Small intestine (tissue), 7 donors: ENCODE results near the gene ERG28. TPM values are rescaled to one million over a fixed set of nuclear protein-coding genes. Genes with fewer than 3 reads are reported as not detected.
A peak's percentile ranks its signal among the peaks of the same experiment; 100 is the strongest.

Source experiments
- DNase-seq, 2 donors: peaks; one replicate each; pipeline versions ENCODE4 v3.0.0 to v3.0.0-alpha.2; 2013
- FAIRE-seq: peaks from 2 replicates; lab custom pipeline; 2012; peaks lifted over from hg19 to GRCh38; lab: Jason Lieb, UNC
- H3K27ac ChIP-seq, 3 donors: one replicate each; pipeline ENCODE4 v1.5.1; 2013; ENCODE audit warnings: low read length in 2 of 3, mild to moderate bottlenecking in 2 of 3, control low read depth in 1 of 3, inconsistent platforms in 1 of 3, low read depth in 1 of 3, moderate library complexity in 1 of 3
- H3K27me3 ChIP-seq, 3 donors: one replicate each; pipeline ENCODE4 v1.6.1; 2013; ENCODE audit warnings: low read length in 3 of 3, inconsistent platforms in 1 of 3; ENCODE audit not compliant: control insufficient read depth in 3 of 3, insufficient read depth in 3 of 3
- H3K36me3 ChIP-seq, 3 donors: one replicate each; pipeline ENCODE4 v1.6.1; 2013; ENCODE audit warnings: low read length in 3 of 3, inconsistent platforms in 1 of 3, low read depth in 1 of 3, mild to moderate bottlenecking in 1 of 3, moderate library complexity in 1 of 3; ENCODE audit not compliant: control insufficient read depth in 3 of 3, insufficient read depth in 2 of 3
- H3K4me1 ChIP-seq, 3 donors: one replicate each; pipeline ENCODE4 v1.6.1; 2013; ENCODE audit warnings: low read length in 2 of 3, inconsistent platforms in 1 of 3, low read depth in 1 of 3, mild to moderate bottlenecking in 1 of 3, moderate library complexity in 1 of 3; ENCODE audit not compliant: control insufficient read depth in 3 of 3, insufficient read depth in 2 of 3
- H3K4me3 ChIP-seq, 3 donors: one replicate each; pipeline ENCODE4 v1.5.1; 2013; ENCODE audit warnings: low read length in 3 of 3, control low read depth in 1 of 3, inconsistent platforms in 1 of 3, low read depth in 1 of 3, mild to moderate bottlenecking in 1 of 3, moderate library complexity in 1 of 3
- H3K9me3 ChIP-seq, 2 donors: one replicate each; pipeline ENCODE4 v1.6.1; 2013; ENCODE audit warnings: low read depth in 1 of 2, low read length in 1 of 2; ENCODE audit not compliant: control insufficient read depth in 2 of 2, insufficient read depth in 1 of 2
- WGBS, 3 donors: extraction: QIAGEN DNeasy Blood & Tissue Kit; methylation state at CpG; one replicate each; pipeline ENCODE4 v1.1.7; 2013; 5-methylcytosine and 5-hydroxymethylcytosine counted together
- polyA plus RNA-seq, 4 donors: library from polyadenylated mRNA; stranded (reverse) in 3 of 4; unstranded in 1 of 4; fragments of 200-250 nt in 3 of 4; fragments of 120-200 nt in 1 of 4; gene quantifications; one replicate each; pipeline versions ENCODE4 v1.2.1 to v1.2.3, GENCODE V29; 2013
- donor health status: healthy with polysubstance abuse.
- donor health status: control.
- donor health status: control.
- donor health status: Bipolar disorder and iron deficiency.
- donor health status: healthy.

The ERG28 gene
- polyA plus RNA-seq, 4 donors: 4.1 to 26.8 (median 14.0) TPM

- DNase-seq: no peak
- Histone ChIP-seq H3K4me1 (peaks cover 0 to 8% (median 0%) of the 10 kb centered on the region in 3 donors), H3K36me3 (peaks cover 8 to 42% (median 19%) of the 10 kb centered on the region in 3 donors), H3K9me3 (no peaks in the 10 kb centered on the region), H3K27ac (no peak overlapping the region), H3K27me3 (no peaks in the 10 kb centered on the region), H3K4me3 (no peak overlapping the region)
- no peak for FAIRE-seq
- 82 to 95% (median 89%) methylated on average over 6 of the region's 6 CpGs for WGBS, 3 donors
Observed at GRCh38 chr14:75646762-75647161, 13.9 kb downstream of the ERG28 start.

- H3K9me3 ChIP-seq: no peaks in the 10 kb centered on the region
- H3K27ac ChIP-seq: no peak overlapping the region
- H3K4me1 ChIP-seq: no peaks in the 10 kb centered on the region
- H3K4me3 ChIP-seq: no peak overlapping the region
- DNase-seq (no peak), FAIRE-seq (no peak)
- H3K27me3 ChIP-seq: no peaks in the 10 kb centered on the region
- H3K36me3 ChIP-seq: peaks cover 3 to 43% (median 14%) of the 10 kb centered on the region in 3 donors
Observed at GRCh38 chr14:75645056-75645455, 15.6 kb downstream of the ERG28 start.

GRCh38 chr14:75643985-75644384 lies 16.7 kb downstream of the ERG28 start:
- no peak for DNase-seq
- H3K4me1 ChIP-seq: no peaks in the 10 kb centered on the region
- H3K9me3 ChIP-seq: no peaks in the 10 kb centered on the region
- no peak for FAIRE-seq
- H3K27ac ChIP-seq: no peak overlapping the region
- no peak overlapping the region for H3K4me3 ChIP-seq
- H3K27me3 ChIP-seq: no peaks in the 10 kb centered on the region
- WGBS, 3 donors: 60 to 65% (median 61%) methylated on average over 4 of the region's 4 CpGs
- peaks cover 3 to 39% (median 14%) of the 10 kb centered on the region in 3 donors for H3K36me3 ChIP-seq

- no peaks in the 10 kb centered on the region for H3K27me3 ChIP-seq
- 91 to 95% (median 94%) methylated on average over 3 of the region's 3 CpGs for WGBS, 3 donors
- H3K27ac ChIP-seq: no peak overlapping the region
- peaks cover 0 to 27% (median 8%) of the 10 kb centered on the region in 3 donors for H3K36me3 ChIP-seq
- no peak for FAIRE-seq
- no peak for DNase-seq
- H3K4me3 ChIP-seq: no peak overlapping the region
- H3K4me1 ChIP-seq: no peaks in the 10 kb centered on the region
- H3K9me3 ChIP-seq: no peaks in the 10 kb centered on the region
Observed at GRCh38 chr14:75640876-75641275, 19.8 kb downstream of the ERG28 start.

GRCh38 chr14:75636100-75636692 lies 24.5 kb downstream of the ERG28 start:
- peaks cover 0 to 11% (median 6%) of the 10 kb centered on the region in 3 donors for H3K36me3 ChIP-seq
- no peak overlapping the region for H3K27ac ChIP-seq
- 75 to 89% (median 88%) methylated on average over 13 of the region's 13 CpGs for WGBS, 3 donors
- H3K27me3 ChIP-seq: no peaks in the 10 kb centered on the region
- no peaks in the 10 kb centered on the region for H3K9me3 ChIP-seq
- FAIRE-seq (no peak), DNase-seq (no peak)
- H3K4me3 ChIP-seq: no peak overlapping the region
- peaks cover 0 to 3% (median 0%) of the 10 kb centered on the region in 3 donors for H3K4me1 ChIP-seq

- Histone ChIP-seq H3K36me3 (peaks cover 0 to 6% (median 2%) of the 10 kb centered on the region in 3 donors), H3K27me3 (no peaks in the 10 kb centered on the region), H3K4me1 (peaks cover 0 to 10% (median 0%) of the 10 kb centered on the region in 3 donors), H3K27ac (no peak overlapping the region), H3K9me3 (no peaks in the 10 kb centered on the region), H3K4me3 (no peak overlapping the region)
- WGBS, 3 donors: 85 to 88% (median 86%) methylated on average over 5 of the region's 5 CpGs
- DNase-seq (no peak), FAIRE-seq (no peak)
Observed at GRCh38 chr14:75634848-75635247, 25.8 kb downstream of the ERG28 start.

- peaks cover 0 to 22% (median 2%) of the 10 kb centered on the region in 3 donors for H3K4me1 ChIP-seq
- no peaks in the 10 kb centered on the region for H3K27me3 ChIP-seq
- H3K36me3 ChIP-seq: peaks cover 0 to 2% (median 0%) of the 10 kb centered on the region in 3 donors
- H3K4me3 ChIP-seq: no peak overlapping the region
- FAIRE-seq (no peak), DNase-seq (no peak)
- H3K9me3 ChIP-seq: no peaks in the 10 kb centered on the region
- 73 to 85% (median 83%) methylated on average over 5 of the region's 5 CpGs for WGBS, 3 donors
- H3K27ac ChIP-seq: no peak overlapping the region
Observed at GRCh38 chr14:75631453-75631831, 29.2 kb downstream of the ERG28 start.

- FAIRE-seq (no peak), DNase-seq (peak in 1 of 2 donors; percentile 60)
- no peaks in the 10 kb centered on the region for H3K27me3 ChIP-seq
- peaks cover 0 to 23% (median 2%) of the 10 kb centered on the region in 3 donors for H3K4me1 ChIP-seq
- no peaks in the 10 kb centered on the region for H3K9me3 ChIP-seq
- peaks cover 0 to 2% (median 0%) of the 10 kb centered on the region in 3 donors for H3K36me3 ChIP-seq
- no peak overlapping the region for H3K4me3 ChIP-seq
- 40 to 57% (median 42%) methylated on average over 6 of the region's 6 CpGs for WGBS, 3 donors
- no peak overlapping the region for H3K27ac ChIP-seq
Observed at GRCh38 chr14:75630695-75631452, 29.8 kb downstream of the ERG28 start.
